Prostate gland (tissue), 2 donors: ENCODE data around the gene THAP10.
A peak's percentile ranks its signal among the peaks of the same experiment; 100 is the strongest.

Experiments
- CTCF ChIP-seq, 4 experiments: fragments of 200-600 bp in 2 of 4; fragments of 450-650 bp in 2 of 4; sonication (generic) in 2 of 4; IDR thresholded peaks; 1 replicate in 3 of 4; 2 replicates in 1 of 4; pipeline ENCODE4 v1.5.1; 2016 to 2019; ENCODE audit warnings: antibody characterized with exemption in 4 of 4, mild to moderate bottlenecking in 2 of 4, moderate library complexity in 2 of 4
- POLR2A ChIP-seq: fragments of 450-650 bp; IDR thresholded peaks from one replicate; pipeline ENCODE4 v1.6.1; 2016; ENCODE audit warnings: antibody characterized with exemption, mild to moderate bottlenecking
- POLR2AphosphoS5 ChIP-seq: sonication (generic); formaldehyde crosslinking; IDR thresholded peaks from one replicate; pipeline ENCODE4 v1.6.1; 2017; ENCODE audit warnings: antibody characterized with exemption

GRCh38 chr15:70835415-70835814 is 56.8 kb downstream of the THAP10 start:
- TF ChIP-seq POLR2A: no peak
- no peak for TF ChIP-seq CTCF (IDR thresholded peaks at IDR 0.05)
- peak; percentile 61 for TF ChIP-seq POLR2AphosphoS5
